ENCODE measurements around the gene ALDH18A1. TPM values are rescaled to one million over a fixed set of nuclear protein-coding genes. Genes with fewer than 3 reads are reported as not detected.

Gene ALDH18A1
- total RNA-seq, 2 experiments from 2014 or later, result 62.3 to 72.3 TPM

GRCh38 chr10:95664543-95664942 is 8.0 kb upstream of the ALDH18A1 start:
- no peak overlapping the region for H3K4me2 ChIP-seq (ENCODE audit: low read length)
- ChIA-PET POLR2A (interaction anchor here (1.1 kb wide), 1 partner anchor 10 kb away, joined by 5 read pairs; no protein-coding TSS in a partner anchor), CTCF (ENCODE audit: unreplicated experiment) (no interaction called here)
- no peaks in the 10 kb centered on the region for H3K4me1 ChIP-seq (ENCODE audit: insufficient read depth, low read length, poor library complexity, severe bottlenecking)
- H3K9me3 ChIP-seq (ENCODE audit: low read length), result no peaks in the 10 kb centered on the region
- TF ChIP-seq, protein P1, sequence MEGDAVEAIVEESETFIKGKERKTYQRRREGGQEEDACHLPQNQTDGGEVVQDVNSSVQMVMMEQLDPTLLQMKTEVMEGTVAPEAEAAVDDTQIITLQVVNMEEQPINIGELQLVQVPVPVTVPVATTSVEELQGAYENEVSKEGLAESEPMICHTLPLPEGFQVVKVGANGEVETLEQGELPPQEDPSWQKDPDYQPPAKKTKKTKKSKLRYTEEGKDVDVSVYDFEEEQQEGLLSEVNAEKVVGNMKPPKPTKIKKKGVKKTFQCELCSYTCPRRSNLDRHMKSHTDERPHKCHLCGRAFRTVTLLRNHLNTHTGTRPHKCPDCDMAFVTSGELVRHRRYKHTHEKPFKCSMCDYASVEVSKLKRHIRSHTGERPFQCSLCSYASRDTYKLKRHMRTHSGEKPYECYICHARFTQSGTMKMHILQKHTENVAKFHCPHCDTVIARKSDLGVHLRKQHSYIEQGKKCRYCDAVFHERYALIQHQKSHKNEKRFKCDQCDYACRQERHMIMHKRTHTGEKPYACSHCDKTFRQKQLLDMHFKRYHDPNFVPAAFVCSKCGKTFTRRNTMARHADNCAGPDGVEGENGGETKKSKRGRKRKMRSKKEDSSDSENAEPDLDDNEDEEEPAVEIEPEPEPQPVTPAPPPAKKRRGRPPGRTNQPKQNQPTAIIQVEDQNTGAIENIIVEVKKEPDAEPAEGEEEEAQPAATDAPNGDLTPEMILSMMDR (conservative IDR thresholded peaks at IDR 0.05; ENCODE audit: low read length), result no peak
- TF ChIP-seq EZH2phosphoT487 (IDR thresholded peaks at IDR 0.05; ENCODE audit: borderline replicate concordance, low read depth, low read length), result no peak
- intact Hi-C loops (cut with micrococcal nuclease; ENCODE audit: unreplicated experiment), result no loop called here
- no peak overlapping the region for H2AFZ ChIP-seq (ENCODE audit: low read length)
- peaks cover 17% of the 10 kb centered on the region; the same call in 1 of the 2 replicates for H3K36me3 ChIP-seq (ENCODE audit: insufficient read depth, low read length)
- no TSS peak for BruUV-seq (replicated peaks)
- no peaks in the 10 kb centered on the region for H4K20me1 ChIP-seq (ENCODE audit: insufficient read depth, low read length)
- H3K4me3 ChIP-seq (ENCODE audit: low read depth, low read length, poor library complexity, severe bottlenecking), result no peak overlapping the region
- no peak overlapping the region for H3K27ac ChIP-seq (ENCODE audit: low read depth, low read length, poor library complexity, severe bottlenecking)
- no peaks in the 10 kb centered on the region for H3K9me2 ChIP-seq (ENCODE audit: insufficient read depth, low read length)
- no peaks in the 10 kb centered on the region for H3K79me2 ChIP-seq (ENCODE audit: insufficient read depth, low read depth, low read length)
- DNase-seq (ENCODE audit: low spot score), result no peak

DNA sequence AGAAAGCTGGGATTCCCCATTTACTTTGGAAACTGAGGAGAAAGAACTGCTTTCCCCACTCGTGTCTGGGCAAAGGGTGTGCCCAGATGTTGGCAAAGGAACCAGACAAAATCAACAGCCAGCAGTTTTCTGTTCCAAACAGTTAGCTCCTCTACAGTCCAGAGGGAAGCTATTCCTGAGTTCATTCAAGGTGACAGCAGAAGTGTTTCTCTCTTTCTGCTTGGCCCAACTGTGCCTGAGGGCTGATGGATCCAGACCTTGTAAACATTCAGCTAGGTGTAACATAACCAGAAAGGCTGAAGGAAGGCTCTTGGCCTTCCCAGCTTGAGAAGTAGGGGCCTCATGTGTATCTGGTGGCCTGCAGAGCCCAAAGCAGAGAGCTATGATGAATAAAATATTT is 7.0 kb upstream of the ALDH18A1 start:
- H4K20me1 ChIP-seq (ENCODE audit: insufficient read depth, low read length), result no peaks in the 10 kb centered on the region
- H3K4me1 ChIP-seq (ENCODE audit: insufficient read depth, low read length, poor library complexity, severe bottlenecking), result no peaks in the 10 kb centered on the region
- H3K4me3 ChIP-seq (ENCODE audit: low read depth, low read length, poor library complexity, severe bottlenecking), result no peak overlapping the region
- ChIA-PET POLR2A (interaction anchor here (0.6 to 1.1 kb wide), 2 partner anchors 26 to 170 kb away, joined by 3 read pairs; no protein-coding TSS in a partner anchor), CTCF (ENCODE audit: unreplicated experiment) (no interaction called here)
- no peak overlapping the region for H3K27ac ChIP-seq (ENCODE audit: low read depth, low read length, poor library complexity, severe bottlenecking)
- H3K79me2 ChIP-seq (ENCODE audit: insufficient read depth, low read depth, low read length), result no peaks in the 10 kb centered on the region
- BruUV-seq (replicated peaks), result no TSS peak
- no peak for DNase-seq (ENCODE audit: low spot score)
- H2AFZ ChIP-seq (ENCODE audit: low read length), result no peak overlapping the region
- no peaks in the 10 kb centered on the region for H3K9me2 ChIP-seq (ENCODE audit: insufficient read depth, low read length)
- no peak overlapping the region for H3K4me2 ChIP-seq (ENCODE audit: low read length)
- H3K9me3 ChIP-seq (ENCODE audit: low read length), result no peaks in the 10 kb centered on the region
- intact Hi-C loops (cut with micrococcal nuclease; ENCODE audit: unreplicated experiment), result no loop called here
- TF ChIP-seq, protein P1 (conservative IDR thresholded peaks at IDR 0.05; ENCODE audit: low read length), result no peak
- TF ChIP-seq EZH2phosphoT487 (IDR thresholded peaks at IDR 0.05; ENCODE audit: borderline replicate concordance, low read depth, low read length), result no peak
- H3K36me3 ChIP-seq (ENCODE audit: insufficient read depth, low read length), result peaks cover 17% of the 10 kb centered on the region; the same call in 1 of the 2 replicates

GRCh38 chr10:95661818-95662217 is 5.3 kb upstream of the ALDH18A1 start:
- H3K27ac ChIP-seq (ENCODE audit: low read depth, low read length, poor library complexity, severe bottlenecking), result no peak overlapping the region
- H3K4me2 ChIP-seq (ENCODE audit: low read length), result no peak overlapping the region
- intact Hi-C loops (cut with micrococcal nuclease; ENCODE audit: unreplicated experiment), result no loop called here
- TF ChIP-seq EZH2phosphoT487 (IDR thresholded peaks at IDR 0.05; ENCODE audit: borderline replicate concordance, low read depth, low read length), result no peak
- no peaks in the 10 kb centered on the region for H3K79me2 ChIP-seq (ENCODE audit: insufficient read depth, low read depth, low read length)
- H3K4me3 ChIP-seq (ENCODE audit: low read depth, low read length, poor library complexity, severe bottlenecking), result no peak overlapping the region
- no peak overlapping the region for H2AFZ ChIP-seq (ENCODE audit: low read length)
- H4K20me1 ChIP-seq (ENCODE audit: insufficient read depth, low read length), result no peaks in the 10 kb centered on the region
- BruUV-seq (replicated peaks), result no TSS peak
- CTCF ChIA-PET (ENCODE audit: unreplicated experiment), result no interaction called here
- POLR2A ChIA-PET, result interaction anchor here (1.5 kb wide), 1 partner anchor 9 kb away, joined by 5 read pairs; no protein-coding TSS in a partner anchor
- H3K36me3 ChIP-seq (ENCODE audit: insufficient read depth, low read length), result peaks cover 16% of the 10 kb centered on the region; the same call in 1 of the 2 replicates
- peaks cover 4% of the 10 kb centered on the region for H3K4me1 ChIP-seq (ENCODE audit: insufficient read depth, low read length, poor library complexity, severe bottlenecking)
- DNase-seq (ENCODE audit: low spot score), result no peak
- H3K9me2 ChIP-seq (ENCODE audit: insufficient read depth, low read length), result no peaks in the 10 kb centered on the region
- no peaks in the 10 kb centered on the region for H3K9me3 ChIP-seq (ENCODE audit: low read length)

Data from OCI-LY7 (cell line).